WTC11 (cell line): ENCODE results near the gene ZIK1. TPM values are rescaled to one million over a fixed set of nuclear protein-coding genes. Genes with fewer than 3 reads are reported as not detected.

Experiments
- ATAC-seq: fragments of 200-7000 bp; cut with Tn5 transposase; 2 replicates; pipeline ENCODE4 v1.10.0; 2021; ENCODE audit warnings: mild to moderate bottlenecking, moderate library complexity
- Bru-seq: library from RNA; stranded (reverse); fragments of 400-500 nt; gene quantifications from one replicate; lab custom pipeline; 2021; lab: Mats Ljungman, UMichigan
- CTCF ChIA-PET: fragments of 300-600 bp; sonication (Branson Sonifier 250); formaldehyde crosslinking; loops from one replicate; lab custom pipeline; 2021; ENCODE audit warnings: antibody characterized with exemption; lab: Charles Lee
- POLR2A ChIA-PET: fragments of 350-600 bp; sonication (Branson Sonifier 250); formaldehyde crosslinking; loops from one replicate; lab custom pipeline; 2021; ENCODE audit warnings: antibody characterized with exemption; lab: Charles Lee
- DNase-seq: peaks from one replicate; pipeline ENCODE4 v3.0.0; 2021; ENCODE audit warnings: low spot score
- H3K27ac Mint-ChIP-seq: 2 replicates; pipeline ENCODE4 v1.8.0; 2021; ENCODE audit warnings: mixed read lengths
- H3K27me3 Mint-ChIP-seq: 2 replicates; pipeline ENCODE4 v1.8.0; 2021; ENCODE audit warnings: low read depth, mild to moderate bottlenecking, moderate library complexity, mixed read lengths
- H3K36me3 Mint-ChIP-seq: 2 replicates; pipeline ENCODE4 v1.8.0; 2021; ENCODE audit warnings: mixed read lengths
- H3K4me1 Mint-ChIP-seq: 2 replicates; pipeline ENCODE4 v1.8.0; 2022; ENCODE audit warnings: mixed read lengths
- H3K4me3 Mint-ChIP-seq: 2 replicates; pipeline ENCODE4 v1.8.0; 2021; ENCODE audit warnings: mild to moderate bottlenecking, moderate library complexity, mixed read lengths
- H3K9me3 Mint-ChIP-seq: 2 replicates; pipeline ENCODE4 v1.8.0; 2021; ENCODE audit warnings: mixed read lengths
- AR ChIP-seq: fragments of 250-450 bp; sonication (Bioruptor Pico); IDR thresholded peaks from 2 replicates; pipeline ENCODE4 v1.9.0; 2021; ENCODE audit warnings: mild to moderate bottlenecking
- ARID4B ChIP-seq: sonication (generic); formaldehyde crosslinking; IDR thresholded peaks from 2 replicates; pipeline ENCODE4 v1.8.0; 2023; ENCODE audit warnings: missing genetic modification reagents, mild to moderate bottlenecking, borderline replicate concordance
- ATF2 ChIP-seq: sonication (generic); formaldehyde crosslinking; IDR thresholded peaks from 2 replicates; pipeline ENCODE4 v1.8.1; 2022; ENCODE audit warnings: low read depth, missing genetic modification reagents, borderline replicate concordance
- ATF3 ChIP-seq: sonication (generic); formaldehyde crosslinking; conservative IDR thresholded peaks from 2 replicates; pipeline ENCODE4 v1.8.1; 2022; ENCODE audit warnings: mild to moderate bottlenecking, missing genetic modification reagents
- CBFB ChIP-seq: sonication (generic); formaldehyde crosslinking; IDR thresholded peaks from 2 replicates; pipeline ENCODE4 v1.8.1; 2022; ENCODE audit warnings: mild to moderate bottlenecking, low read depth, missing genetic modification reagents
- ELF4 ChIP-seq: sonication (generic); formaldehyde crosslinking; IDR thresholded peaks from 2 replicates; pipeline ENCODE4 v1.8.1; 2022; ENCODE audit warnings: low read depth, mild to moderate bottlenecking, moderate library complexity, missing genetic modification reagents
- EMX1 ChIP-seq: fragments of 250-450 bp; sonication (Bioruptor Pico); IDR thresholded peaks from 2 replicates; pipeline ENCODE4 v1.8.0; 2021; ENCODE audit warnings: mild to moderate bottlenecking
- ERG ChIP-seq: fragments of 250-450 bp; sonication (Bioruptor Pico); IDR thresholded peaks from 2 replicates; pipeline ENCODE4 v1.8.0; 2021; ENCODE audit warnings: mild to moderate bottlenecking
- ESRRA ChIP-seq: sonication (generic); formaldehyde crosslinking; IDR thresholded peaks from 2 replicates; pipeline ENCODE4 v1.8.1; 2022; ENCODE audit warnings: mild to moderate bottlenecking, missing genetic modification reagents, borderline replicate concordance
- ETV6 ChIP-seq: sonication (generic); formaldehyde crosslinking; IDR thresholded peaks from 2 replicates; pipeline ENCODE4 v1.8.1; 2022; ENCODE audit warnings: mild to moderate bottlenecking, missing genetic modification reagents
- FOXP1 ChIP-seq: sonication (generic); formaldehyde crosslinking; IDR thresholded peaks from 2 replicates; pipeline ENCODE4 v1.8.0; 2022; ENCODE audit warnings: missing genetic modification reagents, mild to moderate bottlenecking, moderate library complexity, borderline replicate concordance
- KAT7 ChIP-seq: sonication (generic); formaldehyde crosslinking; IDR thresholded peaks from 2 replicates; pipeline ENCODE4 v1.8.1; 2023; ENCODE audit warnings: missing genetic modification reagents, mild to moderate bottlenecking, borderline replicate concordance
- MAX ChIP-seq: sonication (generic); formaldehyde crosslinking; IDR thresholded peaks from 2 replicates; pipeline ENCODE4 v1.8.0; 2022; ENCODE audit warnings: mild to moderate bottlenecking, missing genetic modification reagents
- MXD4 ChIP-seq: fragments of 250-450 bp; sonication (Bioruptor Pico); IDR thresholded peaks from 2 replicates; pipeline ENCODE4 v1.8.0; 2021; ENCODE audit warnings: mild to moderate bottlenecking, moderate library complexity, borderline replicate concordance
- STAT6 ChIP-seq: sonication (generic); formaldehyde crosslinking; conservative IDR thresholded peaks from 2 replicates; pipeline ENCODE4 v1.8.1; 2023; ENCODE audit warnings: mild to moderate bottlenecking, low read depth, missing genetic modification reagents, moderate library complexity
- TP53 ChIP-seq: sonication (generic); formaldehyde crosslinking; IDR thresholded peaks from 2 replicates; pipeline ENCODE4 v1.8.1; 2023; ENCODE audit warnings: mild to moderate bottlenecking, missing genetic modification reagents
- USF2 ChIP-seq: sonication (generic); formaldehyde crosslinking; IDR thresholded peaks from 2 replicates; pipeline ENCODE4 v1.8.1; 2023; ENCODE audit warnings: mild to moderate bottlenecking, missing genetic modification reagents, moderate library complexity
- ZNF121 ChIP-seq: sonication (generic); formaldehyde crosslinking; IDR thresholded peaks from 2 replicates; pipeline ENCODE4 v1.8.0; 2023; ENCODE audit warnings: missing genetic modification reagents
- ZNF232 ChIP-seq: sonication (generic); formaldehyde crosslinking; IDR thresholded peaks from 2 replicates; pipeline ENCODE4 v1.8.0; 2022; ENCODE audit warnings: mild to moderate bottlenecking, missing genetic modification reagents
- long read RNA-seq, 3 experiments: library from RNA in 1 of 3; library from capped mRNA in 1 of 3; library from polyadenylated mRNA in 1 of 3; unstranded in 2 of 3; stranded (forward) in 1 of 3; transcript quantifications; one replicate each; pipeline ENCODE4 v2.0.0, GENCODE V29; 2021
- total RNA-seq: library from RNA; stranded (reverse); gene quantifications from 3 replicates; pipeline ENCODE4 v1.2.3, GENCODE V29; 2021

ZIK1 gene
- total RNA-seq = 30.0 to 31.5 TPM (median 31.1 TPM) in 3 replicates
- percentile 95 among the genes with signal in this experiment for Bru-seq, nascent RNA
- long read RNA-seq, experiment 1, full-length matches to known transcripts = 84 of 162 reads
- long read RNA-seq, experiment 1, partial matches to known transcripts = 8 of 162 reads
- long read RNA-seq, experiment 1, other reads (novel, unspliced or antisense) = 70 of 162 reads
- long read RNA-seq, experiment 2, full-length matches to known transcripts = 9 of 28 reads
- long read RNA-seq, experiment 2, partial matches to known transcripts = 11 of 28 reads
- long read RNA-seq, experiment 2, other reads (novel, unspliced or antisense) = 8 of 28 reads
- long read RNA-seq, experiment 3, full-length matches to known transcripts = 17 of 25 reads
- long read RNA-seq, experiment 3, partial matches to known transcripts = 0 of 25 reads
- long read RNA-seq, experiment 3, other reads (novel, unspliced or antisense) = 8 of 25 reads

- Mint-ChIP-seq H3K36me3 (peaks cover 52% of the 10 kb centered on the region), H3K4me3 (peak within 1 kb of the TSS; percentile 97), H3K4me1 (peaks cover 22% of the 10 kb centered on the region), H3K9me3 (peaks cover 39% of the 10 kb centered on the region), H3K27me3 (peaks cover 17% of the 10 kb centered on the region), H3K27ac (peak within 1 kb of the TSS; percentile 95)
- ATAC-seq (peak; percentile 85), DNase-seq (peak; percentile 95)
- ChIA-PET CTCF (interaction anchor here (1.0 to 1.5 kb wide), 4 partner anchors 16 to 194 kb away, joined by 3 to 6 read pairs (median 3); partner anchors contain the start of genes ZNF530 and ZNF551), POLR2A (interaction anchor here (0.6 to 1.3 kb wide), 2 partner anchors 17 to 98 kb away, joined by 3 read pairs; partner anchors contain the start of gene ZNF551)
- TF ChIP-seq ARID4B (CRISPR knock-in tag) = peak; percentile 99
- no peak for TF ChIP-seq KAT7 (CRISPR knock-in tag)
- TF ChIP-seq CBFB = no peak
- peak; percentile 100 for TF ChIP-seq MAX
- peak; percentile 93 for TF ChIP-seq ESRRA (CRISPR knock-in tag)
- TF ChIP-seq ZNF232 (CRISPR knock-in tag) = peak; percentile 96
- TF ChIP-seq FOXP1 = peak; percentile 99
- no peak for TF ChIP-seq EMX1
- no peak for TF ChIP-seq ERG
- TF ChIP-seq STAT6 (CRISPR knock-in tag) = no peak
- TF ChIP-seq USF2 (CRISPR knock-in tag) = peak; percentile 89
- TF ChIP-seq ELF4 (CRISPR knock-in tag) = peak; percentile 90; the same call in 1 of the 2 replicates
- no peak for TF ChIP-seq MXD4 (CRISPR knock-in tag)
- TF ChIP-seq ATF3 (CRISPR knock-in tag) = peak; percentile 91
- TF ChIP-seq ZNF121 = peak; percentile 90
- peak; percentile 99 for TF ChIP-seq ETV6 (CRISPR knock-in tag)
- no peak for TF ChIP-seq AR (CRISPR knock-in tag)
- TF ChIP-seq TP53 (CRISPR knock-in tag) = peak; percentile 97
- TF ChIP-seq ATF2 (CRISPR knock-in tag) = peak; percentile 93
These were observed at the start of gene ZIK1 for GRCh38 chr19:57583521-57584416. ZIK1 (plus strand) TSS chr19:57584145; CDS start chr19:57584357, 212 bp downstream.
